Heart left ventricle (tissue), 13 donors: ENCODE results near the gene CPD.

Experiments used
- CTCF ChIP-seq, 12 donors: fragments of 200-600 bp; sonication (generic) in 4 of 12; IDR thresholded peaks; one replicate each; pipeline versions ENCODE4 v1.5.0 to v1.8.0; 2018 to 2022; ENCODE audit warnings: antibody characterized with exemption in 12 of 12, mild to moderate bottlenecking in 5 of 12
- POLR2A ChIP-seq, 2 donors: fragments of 450-650 bp; IDR thresholded peaks; one replicate each; pipeline ENCODE4 v1.6.1; 2017; ENCODE audit warnings: antibody characterized with exemption in 2 of 2, mild to moderate bottlenecking in 2 of 2, moderate library complexity in 2 of 2
- donor health status: ischemic (EF 13 %, LVEDD 7.1; RV severe dilation, severe dysfunction).
- donor health status: DM: no; HTN: yes; CAD: no.
- donor health status: DM: no; HTN: no; CAD: no.
- donor health status: ischemic (EF 25% LVEDD 6.9; RV normal size, moderate dysfunction).
- donor health status: ischemic (EF 25% LVEDD 5.7; RV mildly dilated, moderate dysfunction).
- donor health status: ischemic (EF 35%, LVEDD 5.7; RV mildly dilated, moderate dysfunction).
- donor health status: nonischemic (EF 11% LVEDD 7.7; RV severe dilation, severe dysfunction).
- donor health status: DM: yes; HTN: yes; CAD: no.
- donor health status: PGD.
- donor health status: ischemic (EF 29% LVEDD 5.4; RV normal size, mild dysfunction).
- donor health status: nonischemic (EF 23%, LVEDD 6.1; RV moderate dilation, normal function).

DNA sequence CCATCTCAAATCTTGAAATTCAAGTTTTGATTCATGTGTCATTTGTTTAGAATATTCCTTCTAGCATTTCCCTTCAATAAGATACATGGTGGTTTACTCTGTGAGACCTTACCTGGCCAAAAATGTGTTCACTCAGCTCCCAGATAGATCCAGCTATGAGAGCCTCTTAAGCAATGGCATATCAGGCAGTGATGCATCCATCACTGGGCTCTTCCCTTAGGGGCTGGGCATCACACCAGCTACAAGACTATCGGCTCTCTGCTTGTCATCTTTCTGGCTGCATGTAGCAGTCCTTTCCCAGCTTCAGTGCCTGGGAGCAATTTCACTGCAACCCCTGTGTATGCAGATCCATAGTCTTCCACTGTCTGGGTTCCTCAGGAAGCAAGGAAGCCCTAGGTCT lies 139.1 kb downstream of the CPD start:
- TF ChIP-seq POLR2A (IDR thresholded peaks at IDR 0.05) (no peak), CTCF (IDR thresholded peaks at IDR 0.05) (no peak)
